ENCODE measurements around the gene NUP153. TPM values are rescaled to one million over a fixed set of nuclear protein-coding genes. Genes with fewer than 3 reads are reported as not detected.

Gene NUP153
- total RNA-seq, 4 donors from 2014 or later: 38.0 to 58.6 (median 44.9) TPM

- Histone ChIP-seq H3K9me3 (no peaks in the 10 kb centered on the region), H3K27ac (no peak overlapping the region), H3K4me1 (no peaks in the 10 kb centered on the region), H3K36me3 (peaks cover 0 to 7% of the 10 kb centered on the region in 2 donors), H3K4me3 (replicated peaks in 1 of 3) (no peak overlapping the region), H3K27me3 (no peaks in the 10 kb centered on the region)
- intact Hi-C loops (cut with DNase I): no loop called here
- WGBS, 2 donors: 96% methylated on average over 2 of the region's 2 CpGs
- TF ChIP-seq CTCF (IDR thresholded peaks at IDR 0.05): no peak
- TF ChIP-seq POLR2A (IDR thresholded peaks at IDR 0.05): no peak
- no peak for DNase-seq
Observed at GRCh38 chr6:17688481-17688880, 18.2 kb downstream of the NUP153 start.

- 72 to 74% methylated on average over 1 of the region's 1 CpG for WGBS, 2 donors
- no peaks in the 10 kb centered on the region for H3K9me3 ChIP-seq
- peaks cover 0 to 7% of the 10 kb centered on the region in 2 donors for H3K36me3 ChIP-seq
- no peak overlapping the region for H3K4me3 ChIP-seq (replicated peaks in 1 of 3)
- intact Hi-C loops (cut with DNase I): no loop called here
- no peak for DNase-seq
- H3K27me3 ChIP-seq: no peaks in the 10 kb centered on the region
- H3K4me1 ChIP-seq: no peaks in the 10 kb centered on the region
- H3K27ac ChIP-seq: no peak overlapping the region
- TF ChIP-seq POLR2A (IDR thresholded peaks at IDR 0.05) (no peak), CTCF (IDR thresholded peaks at IDR 0.05) (no peak)
Observed at GRCh38 chr6:17687136-17687535, 19.6 kb downstream of the NUP153 start.

- no peak for DNase-seq
- no peaks in the 10 kb centered on the region for H3K9me3 ChIP-seq
- H3K27me3 ChIP-seq: no peaks in the 10 kb centered on the region
- no peak overlapping the region for H3K27ac ChIP-seq
- WGBS, 2 donors: 100% methylated on average over 1 of the region's 1 CpG
- H3K4me3 ChIP-seq (replicated peaks in 1 of 3): no peak overlapping the region
- intact Hi-C loops (cut with DNase I): no loop called here
- no peak for TF ChIP-seq POLR2A (IDR thresholded peaks at IDR 0.05)
- no peak for TF ChIP-seq CTCF (IDR thresholded peaks at IDR 0.05)
- H3K4me1 ChIP-seq: peaks cover 0 to 8% of the 10 kb centered on the region in 2 donors
- H3K36me3 ChIP-seq: peaks cover 0 to 7% of the 10 kb centered on the region in 2 donors
Observed at GRCh38 chr6:17684134-17684533, 22.6 kb downstream of the NUP153 start.

- peaks cover 0 to 7% of the 10 kb centered on the region in 2 donors for H3K36me3 ChIP-seq
Observed at GRCh38 chr6:17683428-17683827, 23.3 kb downstream of the NUP153 start.

GRCh38 chr6:17679726-17680125 lies 27.0 kb downstream of the NUP153 start:
- 74% methylated on average over 8 of the region's 8 CpGs for WGBS, 2 donors
- Histone ChIP-seq H3K27ac (no peak overlapping the region), H3K9me3 (no peaks in the 10 kb centered on the region), H3K4me3 (replicated peaks in 1 of 3) (no peak overlapping the region), H3K36me3 (peaks cover 3% of the 10 kb centered on the region in 2 donors), H3K4me1 (peaks cover 0 to 8% of the 10 kb centered on the region in 2 donors), H3K27me3 (no peaks in the 10 kb centered on the region)
- TF ChIP-seq CTCF (IDR thresholded peaks at IDR 0.05) (no peak), POLR2A (IDR thresholded peaks at IDR 0.05) (no peak)
- no peak for DNase-seq
- intact Hi-C loops (cut with DNase I): no loop called here

More at GRCh38 chr6:17683428-17683827, 23.3 kb downstream of the NUP153 start:
- no peak for DNase-seq
- Histone ChIP-seq H3K27ac (no peak overlapping the region), H3K4me3 (replicated peaks in 1 of 3) (no peak overlapping the region), H3K4me1 (peaks cover 0 to 8% of the 10 kb centered on the region in 2 donors), H3K27me3 (no peaks in the 10 kb centered on the region), H3K9me3 (no peaks in the 10 kb centered on the region)
- TF ChIP-seq CTCF (IDR thresholded peaks at IDR 0.05) (no peak), POLR2A (IDR thresholded peaks at IDR 0.05) (no peak)
- WGBS, 2 donors: 98 to 100% methylated on average over 2 of the region's 2 CpGs
- intact Hi-C loops (cut with DNase I): no loop called here

Measured in thyroid gland (tissue), 4 donors.